AG04450 (cell line): ENCODE results near the gene PBX1. TPM values are rescaled to one million over a fixed set of nuclear protein-coding genes. Genes with fewer than 3 reads are reported as not detected.

Experiments
- CTCF ChIA-PET: fragments of 300-600, 350-600 bp; formaldehyde crosslinking; extraction: SDS; loops from one replicate; lab custom pipeline; 2022; ENCODE audit warnings: antibody characterized with exemption, inconsistent platforms; lab: Charles Lee
- POLR2A ChIA-PET: fragments of 350-600 bp; formaldehyde crosslinking; extraction: SDS; loops from one replicate; lab custom pipeline; 2021; ENCODE audit warnings: antibody characterized with exemption, inconsistent platforms; lab: Yijun Ruan, JAX
- DNase-seq: peaks from one replicate; pipeline ENCODE4 v3.0.0-alpha.2; 2011; ENCODE audit warnings: low read depth, low spot score
- H3K27ac ChIP-seq: one replicate; pipeline ENCODE4 v1.5.1; 2012; ENCODE audit warnings: low read depth, low read length, control low read depth
- H3K27me3 ChIP-seq: one replicate; pipeline ENCODE4 v1.6.0; 2012; ENCODE audit warnings: low read length; ENCODE audit not compliant: control insufficient read depth, insufficient read depth
- H3K4me3 ChIP-seq: 2 replicates; pipeline ENCODE4 v1.5.1; 2011; ENCODE audit warnings: mild to moderate bottlenecking, low read depth, low read length, control low read depth
- H3K9me3 ChIP-seq: 2 replicates; pipeline ENCODE4 v1.5.1; 2012; ENCODE audit warnings: low read length; ENCODE audit not compliant: control insufficient read depth, insufficient read depth
- CTCF ChIP-seq: IDR thresholded peaks from 2 replicates; pipeline ENCODE4 v1.5.1; 2011; ENCODE audit warnings: low read depth, low read length, control low read depth, inconsistent platforms
- polyA plus RNA-seq: library from polyadenylated mRNA; depleted of rRNA; stranded (reverse); fragments of >200 nt; gene quantifications from 2 replicates; pipeline ENCODE4 v1.2.3, GENCODE V29; 2011

The PBX1 gene
- polyA plus RNA-seq, 1 experiment = 49.9 TPM

DNA sequence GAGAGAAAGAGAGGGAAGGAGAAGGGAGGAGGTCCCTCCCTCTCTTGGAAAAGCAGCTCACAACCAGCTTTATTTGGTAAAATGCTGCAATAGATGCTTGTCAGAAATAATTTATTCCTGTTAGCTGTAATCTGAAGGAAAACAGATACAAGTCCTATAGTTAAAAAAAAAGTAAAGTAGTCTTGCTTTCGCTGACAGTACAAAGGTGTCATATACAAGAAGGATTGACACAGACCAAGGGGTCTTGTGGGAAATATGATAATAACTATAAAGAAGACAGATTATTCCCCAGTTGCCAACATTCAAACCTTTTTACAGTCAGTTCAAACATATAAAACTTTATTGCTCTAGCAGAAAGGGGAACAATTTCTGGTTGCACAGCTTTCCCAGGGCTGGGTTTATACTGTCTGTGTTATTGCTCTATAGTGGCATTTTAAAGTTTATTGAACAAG is 145.0 kb downstream of the PBX1 start:
- Histone ChIP-seq H3K4me3 (no peak overlapping the region), H3K27me3 (no peaks in the 10 kb centered on the region), H3K9me3 (no peaks in the 10 kb centered on the region), H3K27ac (no peak overlapping the region)
- POLR2A ChIA-PET = no interaction called here
- CTCF ChIA-PET = interaction anchor here (0.7 to 1.5 kb wide), 2 partner anchors 17 to 83 kb away, joined by 3 to 4 read pairs; no protein-coding TSS in a partner anchor
- DNase-seq = no peak
- TF ChIP-seq CTCF = no peak

DNA sequence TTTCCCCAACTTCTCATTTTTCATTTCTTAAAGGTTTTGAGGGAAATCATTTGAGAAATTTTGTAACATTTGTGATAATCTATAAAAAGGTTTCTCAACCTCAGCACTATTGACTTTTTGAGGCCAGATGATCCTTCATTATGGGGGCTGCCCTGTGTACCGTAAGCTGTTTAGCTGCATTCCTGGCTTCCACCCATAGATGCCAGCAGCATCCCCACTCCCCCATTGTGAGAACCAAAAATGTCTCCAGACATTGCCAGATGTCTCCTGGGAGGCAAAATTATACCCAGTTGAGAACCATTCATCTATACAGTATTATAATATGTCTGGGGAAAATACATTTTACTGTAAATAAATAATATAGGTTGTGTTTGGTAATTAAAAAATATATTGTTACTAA is 146.0 kb downstream of the PBX1 start:
- Histone ChIP-seq H3K27me3 (no peaks in the 10 kb centered on the region), H3K9me3 (no peaks in the 10 kb centered on the region), H3K27ac (no peak overlapping the region), H3K4me3 (no peak overlapping the region)
- 0 out of 2 replicates have a peak, but pooled peaks have one; percentile 14 for TF ChIP-seq CTCF
- no peak for DNase-seq
- POLR2A ChIA-PET = no interaction called here
- CTCF ChIA-PET = no interaction called here

- POLR2A ChIA-PET = no interaction called here
- CTCF ChIA-PET = no interaction called here
These were observed 147.6 kb downstream of the PBX1 start for GRCh38 chr1:164706606-164706987.

GRCh38 chr1:164707868-164708331 is 148.9 kb downstream of the PBX1 start:
- H3K4me3 ChIP-seq = no peak overlapping the region
- H3K9me3 ChIP-seq = no peaks in the 10 kb centered on the region
- ChIA-PET POLR2A (interaction anchor here (0.7 kb wide), 2 partner anchors 58 to 70 kb away, joined by 3 to 6 read pairs; no protein-coding TSS in a partner anchor), CTCF (no interaction called here)
- H3K27ac ChIP-seq = peak overlapping the region; percentile 0
- H3K27me3 ChIP-seq = no peaks in the 10 kb centered on the region
- no peak for DNase-seq
- TF ChIP-seq CTCF = no peak

More at GRCh38 chr1:164706606-164706987, 147.6 kb downstream of the PBX1 start:
- no peak for TF ChIP-seq CTCF
- no peak for DNase-seq
- no peaks in the 10 kb centered on the region for H3K27me3 ChIP-seq
- no peaks in the 10 kb centered on the region for H3K9me3 ChIP-seq
- H3K4me3 ChIP-seq = no peak overlapping the region
- peak overlapping the region; percentile 72 for H3K27ac ChIP-seq

- Histone ChIP-seq H3K27ac (no peak overlapping the region), H3K4me3 (no peak overlapping the region), H3K9me3 (no peaks in the 10 kb centered on the region), H3K27me3 (no peaks in the 10 kb centered on the region)
- POLR2A ChIA-PET = interaction anchor here (1.2 kb wide), 1 partner anchor 11 kb away, joined by 3 read pairs; no protein-coding TSS in a partner anchor
- CTCF ChIA-PET = no interaction called here
- TF ChIP-seq CTCF = no peak
- no peak for DNase-seq
These were observed 149.6 kb downstream of the PBX1 start for GRCh38 chr1:164708596-164708995.
